Activated CD8-positive, alpha-beta T cell treated with anti-CD3 and anti-CD28 coated beads for 36 hours (primary cell): ENCODE data around the gene PNPLA7. TPM values are rescaled to one million over a fixed set of nuclear protein-coding genes. Genes with fewer than 3 reads are reported as not detected.

Experiments
- ATAC-seq: fragments of 200-7000 bp; cut with Tn5 transposase; one replicate; pipeline ENCODE4 v1.10.0; 2021; ENCODE audit warnings: mild to moderate bottlenecking, moderate library complexity
- CTCF ChIA-PET: fragments of 350-600 bp; sonication (Branson Sonifier 250); formaldehyde crosslinking; loops from one replicate; lab custom pipeline; 2021; ENCODE audit warnings: antibody characterized with exemption; lab: Charles Lee
- POLR2A ChIA-PET: fragments of 350-600 bp; sonication (Branson Sonifier 250); formaldehyde crosslinking; loops from one replicate; lab custom pipeline; 2021; ENCODE audit warnings: antibody characterized with exemption; lab: Charles Lee
- DNase-seq: peaks from one replicate; pipeline ENCODE4 v3.0.0-alpha.2; 2020
- H3K27ac Mint-ChIP-seq: one replicate; pipeline ENCODE4 v1.8.0; 2021; ENCODE audit warnings: mild to moderate bottlenecking, mixed read lengths
- H3K27me3 Mint-ChIP-seq: one replicate; pipeline ENCODE4 v1.8.0; 2021; ENCODE audit warnings: mixed read lengths
- H3K36me3 Mint-ChIP-seq: one replicate; pipeline ENCODE4 v1.8.0; 2021; ENCODE audit warnings: low read depth, mixed read lengths
- H3K4me1 Mint-ChIP-seq: one replicate; pipeline ENCODE4 v1.8.0; 2021; ENCODE audit warnings: low read depth, mixed read lengths
- H3K4me3 Mint-ChIP-seq: one replicate; pipeline ENCODE4 v1.8.0; 2021; ENCODE audit warnings: mild to moderate bottlenecking, moderate library complexity, mixed read lengths
- H3K9me3 Mint-ChIP-seq: one replicate; pipeline ENCODE4 v1.8.0; 2021; ENCODE audit warnings: mixed read lengths
- intact Hi-C: fragments of 100-400 bp; cut with micrococcal nuclease; formaldehyde crosslinking; loops from one replicate; pipeline ENCODE4 v1.10.0; 2022
- total RNA-seq, 2 experiments: library from RNA; stranded (reverse); gene quantifications; one replicate each; pipeline ENCODE4 v1.2.3, GENCODE V29; 2021
- TF ChIP-seq, protein P1 (sequence below): fragments of 200-600 bp; IDR thresholded peaks from one replicate; pipeline ENCODE4 v1.8.0; 2022; ENCODE audit warnings: antibody characterized with exemption, mild to moderate bottlenecking

PNPLA7 gene
- total RNA-seq, 2 experiments from 2014 or later = 4.8 to 5.0 TPM

DNA sequence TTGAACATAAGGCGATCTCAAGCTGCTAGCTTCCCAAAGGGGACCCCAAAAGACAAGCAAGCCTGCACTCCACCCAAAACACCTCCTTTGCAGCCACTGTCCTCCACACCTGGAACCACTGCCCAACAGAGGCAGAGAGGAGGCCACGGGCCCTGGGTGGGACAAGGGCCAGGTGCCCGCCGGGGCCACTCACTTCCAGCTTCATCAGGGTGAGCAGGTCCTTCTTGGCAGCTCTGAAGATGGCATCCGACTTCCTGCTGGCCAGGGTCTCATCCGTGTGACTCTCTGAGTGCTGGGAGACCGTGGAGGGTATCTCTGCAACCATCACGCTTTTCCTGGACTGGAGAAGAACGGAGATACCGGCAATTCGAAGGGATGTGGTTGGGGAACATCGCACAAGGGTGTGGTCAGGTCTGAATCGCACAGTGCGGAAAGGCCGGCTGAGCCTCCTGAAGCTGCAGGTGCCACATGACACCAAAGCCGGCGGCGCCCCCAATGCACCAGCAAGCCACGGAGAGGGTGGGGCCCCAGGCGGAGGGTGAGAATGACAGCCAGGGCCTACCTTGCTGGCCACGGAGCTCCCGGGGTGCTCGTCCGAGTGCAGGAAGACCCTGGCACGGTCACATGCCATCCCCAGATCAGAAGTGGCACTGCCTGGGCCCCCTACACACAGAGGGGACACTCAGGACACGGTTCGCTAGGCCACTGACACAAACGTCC, 44.6 kb downstream of the PNPLA7 start:
- Mint-ChIP-seq H3K27ac (no peak overlapping the region), H3K4me1 (peaks cover 8% of the 10 kb centered on the region), H3K27me3 (no peaks in the 10 kb centered on the region), H3K9me3 (peaks cover 6% of the 10 kb centered on the region), H3K36me3 (peaks cover 6% of the 10 kb centered on the region), H3K4me3 (no peak overlapping the region)
- DNase-seq (no peak), ATAC-seq (no peak)
- ChIA-PET CTCF (interaction anchor here (0.9 kb wide), 1 partner anchor 19 kb away, joined by 3 read pairs; no protein-coding TSS in a partner anchor), POLR2A (no interaction called here)
- TF ChIP-seq, protein P1, sequence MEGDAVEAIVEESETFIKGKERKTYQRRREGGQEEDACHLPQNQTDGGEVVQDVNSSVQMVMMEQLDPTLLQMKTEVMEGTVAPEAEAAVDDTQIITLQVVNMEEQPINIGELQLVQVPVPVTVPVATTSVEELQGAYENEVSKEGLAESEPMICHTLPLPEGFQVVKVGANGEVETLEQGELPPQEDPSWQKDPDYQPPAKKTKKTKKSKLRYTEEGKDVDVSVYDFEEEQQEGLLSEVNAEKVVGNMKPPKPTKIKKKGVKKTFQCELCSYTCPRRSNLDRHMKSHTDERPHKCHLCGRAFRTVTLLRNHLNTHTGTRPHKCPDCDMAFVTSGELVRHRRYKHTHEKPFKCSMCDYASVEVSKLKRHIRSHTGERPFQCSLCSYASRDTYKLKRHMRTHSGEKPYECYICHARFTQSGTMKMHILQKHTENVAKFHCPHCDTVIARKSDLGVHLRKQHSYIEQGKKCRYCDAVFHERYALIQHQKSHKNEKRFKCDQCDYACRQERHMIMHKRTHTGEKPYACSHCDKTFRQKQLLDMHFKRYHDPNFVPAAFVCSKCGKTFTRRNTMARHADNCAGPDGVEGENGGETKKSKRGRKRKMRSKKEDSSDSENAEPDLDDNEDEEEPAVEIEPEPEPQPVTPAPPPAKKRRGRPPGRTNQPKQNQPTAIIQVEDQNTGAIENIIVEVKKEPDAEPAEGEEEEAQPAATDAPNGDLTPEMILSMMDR = no peak
- intact Hi-C loops = no loop called here

DNA sequence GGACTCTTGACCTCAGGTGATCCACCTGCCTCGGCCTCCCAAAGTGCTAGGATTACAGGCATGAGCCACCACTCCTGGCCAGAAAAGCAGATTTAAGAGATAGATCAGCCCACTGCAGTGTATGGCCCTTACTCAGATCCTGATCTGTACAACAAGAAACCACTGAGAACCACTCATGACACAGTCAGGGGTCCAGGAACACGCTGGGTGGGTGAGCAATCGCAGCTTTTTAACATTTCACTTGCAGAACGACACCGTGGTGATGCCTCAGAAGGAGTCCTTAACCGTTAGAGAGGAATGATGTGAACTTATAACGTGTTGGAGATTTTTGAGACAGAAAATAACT, 45.8 kb downstream of the PNPLA7 start:
- Mint-ChIP-seq H3K36me3 (peaks cover 6% of the 10 kb centered on the region), H3K4me3 (no peak overlapping the region), H3K4me1 (peaks cover 8% of the 10 kb centered on the region), H3K9me3 (peaks cover 6% of the 10 kb centered on the region), H3K27ac (no peak overlapping the region), H3K27me3 (no peaks in the 10 kb centered on the region)
- ATAC-seq = no peak
- TF ChIP-seq, protein P1 = no peak
- intact Hi-C loops = no loop called here
- no peak for DNase-seq
- ChIA-PET POLR2A (no interaction called here), CTCF (no interaction called here)

DNA sequence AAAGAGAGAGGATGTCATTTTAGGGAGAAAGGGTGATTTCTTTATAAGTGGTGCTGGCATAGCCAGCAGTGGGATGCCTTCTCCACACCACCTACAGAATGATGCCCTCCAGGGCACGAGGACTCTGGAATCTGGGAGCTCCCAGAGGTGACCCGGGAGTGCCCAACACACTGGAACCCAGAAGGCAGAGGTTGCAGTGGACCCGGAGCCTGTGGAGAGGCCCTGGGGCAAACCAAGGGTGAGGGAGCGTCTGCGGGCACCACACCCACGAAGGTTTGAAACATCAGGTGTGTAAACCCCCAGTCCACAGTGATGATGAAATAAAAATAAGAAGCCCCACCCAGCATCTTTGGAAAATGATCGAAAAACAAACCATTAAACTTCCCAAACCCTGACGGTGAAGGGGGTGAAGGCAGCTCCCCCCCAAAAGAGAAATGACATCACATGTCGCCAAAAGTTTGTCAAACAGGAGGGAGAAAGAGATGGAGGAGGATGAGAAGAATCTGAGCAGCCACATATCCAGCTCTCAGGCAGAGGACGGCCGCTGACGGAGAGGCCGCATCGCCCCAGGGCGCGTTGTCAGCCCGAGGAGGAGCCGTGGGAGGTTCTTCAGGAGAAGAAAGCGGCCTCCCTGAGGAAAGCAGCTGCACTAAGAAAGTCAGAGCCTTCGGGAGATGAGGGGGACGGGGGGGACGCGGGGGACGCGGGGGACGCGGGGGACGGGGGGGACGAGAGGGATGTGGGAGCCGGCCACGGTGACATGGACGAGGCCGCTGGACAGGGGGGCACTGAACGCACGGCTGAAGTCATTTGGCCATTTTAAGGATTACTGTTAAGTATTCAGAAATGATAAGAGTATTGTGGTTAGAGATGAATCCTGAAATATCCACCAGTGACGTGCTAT, 47.9 kb downstream of the PNPLA7 start:
- no peaks in the 10 kb centered on the region for H3K27me3 Mint-ChIP-seq
- peaks cover 8% of the 10 kb centered on the region for H3K4me1 Mint-ChIP-seq
- TF ChIP-seq, protein P1 = no peak
- no peak for ATAC-seq
- peaks cover 6% of the 10 kb centered on the region for H3K9me3 Mint-ChIP-seq
- H3K27ac Mint-ChIP-seq = peak overlapping the region; percentile 42
- ChIA-PET CTCF (no interaction called here), POLR2A (no interaction called here)
- peaks cover 6% of the 10 kb centered on the region for H3K36me3 Mint-ChIP-seq
- DNase-seq = no peak
- intact Hi-C loops = no loop called here
- no peak overlapping the region for H3K4me3 Mint-ChIP-seq

DNA sequence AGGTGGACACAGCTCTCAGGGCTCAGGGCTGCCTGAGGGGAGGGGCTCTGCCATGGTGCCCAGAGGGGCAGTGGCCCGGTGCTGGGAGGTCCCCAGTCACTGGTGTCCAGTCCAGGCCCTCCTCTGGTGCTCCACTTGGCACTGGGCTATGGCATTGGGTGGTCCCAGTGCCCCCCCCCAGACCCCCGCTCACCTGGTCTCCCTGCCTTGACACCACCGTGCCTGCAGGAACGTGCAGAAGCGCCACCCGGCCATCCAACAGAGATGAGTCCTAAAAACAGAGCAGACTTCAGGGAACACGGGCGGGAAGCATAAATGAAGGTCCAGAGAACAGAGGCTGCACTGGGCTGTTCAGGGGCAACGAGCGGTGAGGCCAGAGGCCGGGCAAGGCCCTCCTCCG, 48.7 kb downstream of the PNPLA7 start:
- DNase-seq = no peak
- Mint-ChIP-seq H3K9me3 (peaks cover 6% of the 10 kb centered on the region), H3K27ac (no peak overlapping the region), H3K4me3 (no peak overlapping the region), H3K36me3 (peaks cover 6% of the 10 kb centered on the region), H3K4me1 (peaks cover 8% of the 10 kb centered on the region), H3K27me3 (no peaks in the 10 kb centered on the region)
- intact Hi-C loops = no loop called here
- no peak for ATAC-seq
- TF ChIP-seq, protein P1 = no peak
- POLR2A ChIA-PET = no interaction called here
- CTCF ChIA-PET = no interaction called here
